HL-60 (cell line): ENCODE results near the gene MAPKAPK3.

Source experiments
- DNase-seq, 2 experiments: peaks; one replicate each; pipeline ENCODE4 v3.0.0-alpha.2; 2010 to 2020; ENCODE audit warnings: low read depth in 1 of 2, low spot score in 1 of 2
- H3K27ac ChIP-seq: fragments of 250-450 bp; sonication (Bioruptor Pico); replicated peaks from 2 replicates; pipeline ENCODE4 v1.5.1; 2020; ENCODE audit warnings: mild to moderate bottlenecking, moderate library complexity
- H3K27me3 ChIP-seq: fragments of 250-450 bp; sonication (Bioruptor Pico); 2 replicates; pipeline ENCODE4 v1.5.1; 2021; ENCODE audit warnings: mild to moderate bottlenecking, moderate library complexity; ENCODE audit not compliant: insufficient read depth, poor library complexity, severe bottlenecking
- H3K4me3 ChIP-seq: replicated peaks from 2 replicates; pipeline ENCODE4 v1.5.1; 2011; ENCODE audit warnings: mild to moderate bottlenecking, control low read depth, low read length; ENCODE audit not compliant: insufficient read depth
- CTCF ChIP-seq: IDR thresholded peaks from one replicate; pipeline ENCODE4 v1.5.1; 2011; ENCODE audit warnings: low read length, control low read depth, inconsistent platforms; ENCODE audit not compliant: insufficient read depth
- GABPA ChIP-seq: IDR thresholded peaks from 2 replicates; pipeline ENCODE4 v1.6.1; 2012; ENCODE audit warnings: low read depth
- POLR2AphosphoS5 ChIP-seq: IDR thresholded peaks from 2 replicates; pipeline ENCODE4 v1.6.1; 2012; ENCODE audit warnings: low read depth
- REST ChIP-seq: IDR thresholded peaks from 2 replicates; pipeline ENCODE4 v1.6.1; 2012; ENCODE audit warnings: low read depth; ENCODE audit not compliant: insufficient replicate concordance
- SPI1 ChIP-seq: IDR thresholded peaks from 2 replicates; pipeline ENCODE4 v1.6.1; 2012; ENCODE audit warnings: low read depth, mild to moderate bottlenecking, borderline replicate concordance

The MAPKAPK3 gene

DNA sequence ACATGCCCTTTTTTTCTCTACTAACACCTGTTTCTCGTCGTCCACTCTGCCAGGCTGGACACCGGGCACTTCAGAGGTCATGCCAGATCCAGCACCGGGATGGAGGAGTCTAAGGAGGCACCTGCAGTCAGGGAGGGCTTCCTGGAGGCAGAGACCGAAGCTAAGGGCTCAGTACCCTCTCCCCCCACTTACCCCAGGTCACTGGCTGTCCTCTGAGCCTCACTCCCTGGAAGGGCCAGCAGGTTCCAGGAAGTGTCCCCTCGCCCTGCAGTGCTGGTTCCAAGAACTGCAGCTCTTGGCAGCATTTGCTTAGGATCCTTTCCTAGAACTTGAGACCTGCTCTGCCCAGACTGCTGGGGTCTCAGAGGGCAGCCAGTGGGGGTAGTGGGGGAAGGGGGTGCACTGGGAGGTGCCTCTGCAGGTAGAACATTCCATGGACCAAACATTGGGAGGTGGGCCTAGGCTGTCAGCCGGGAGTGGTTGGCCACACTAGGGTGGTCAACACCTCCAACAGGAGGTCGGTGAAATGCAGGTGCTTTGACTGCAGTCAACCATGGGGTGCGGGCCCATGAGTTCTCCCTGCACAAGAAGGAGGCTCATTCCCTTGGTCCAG, 16.7 kb upstream of the MAPKAPK3 start:
- H3K27ac ChIP-seq, result peak overlapping the region; percentile 94
- no peak for DNase-seq
- TF ChIP-seq REST (no peak), POLR2AphosphoS5 (no peak), CTCF (no peak), SPI1 (no peak), GABPA (no peak)

DNA sequence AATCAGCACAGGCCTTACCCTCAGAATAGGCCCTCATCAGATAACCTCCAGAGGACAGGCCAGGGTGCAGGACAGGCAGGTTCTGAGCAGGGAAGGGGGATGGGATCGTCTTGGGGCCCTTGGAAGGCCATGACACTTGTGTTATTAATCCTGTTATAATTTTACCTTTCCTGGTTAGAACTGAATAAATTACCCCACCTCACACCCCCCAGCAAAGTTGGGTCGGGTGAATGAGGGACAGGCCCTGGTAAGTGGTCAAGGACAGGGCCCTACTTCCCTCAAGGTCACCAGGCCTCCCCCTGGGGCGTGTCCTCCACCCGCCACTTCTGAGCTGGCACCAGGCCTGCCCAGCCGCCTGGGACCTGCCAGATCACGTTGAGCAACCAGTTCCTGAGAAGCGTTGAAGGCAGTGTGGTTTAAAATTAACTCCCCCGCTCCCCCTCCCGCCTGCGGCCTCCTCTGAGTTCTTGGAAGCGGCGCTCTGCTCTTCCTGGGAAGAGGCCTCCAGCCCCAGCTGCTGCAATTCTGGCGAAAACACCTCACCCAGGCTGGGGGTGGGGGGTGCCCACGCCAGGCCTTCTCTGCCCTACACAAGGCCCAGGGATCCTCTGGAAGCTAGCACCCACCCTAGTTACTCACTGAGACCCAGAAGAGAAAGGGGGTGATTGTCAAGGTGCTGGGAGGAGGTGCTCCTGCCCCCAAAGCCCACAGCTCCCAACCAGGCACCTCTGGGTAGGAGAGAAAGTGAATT, 15.9 kb upstream of the MAPKAPK3 start:
- peak overlapping the region; percentile 94 for H3K27ac ChIP-seq
- TF ChIP-seq POLR2AphosphoS5 (peak; percentile 91), CTCF (no peak)
- peak; percentile 97 to 98 for DNase-seq
- H3K4me3 ChIP-seq, result no peak overlapping the region
- H3K27me3 ChIP-seq, result no peaks in the 10 kb centered on the region

More for the DNA sequence above, 16.7 kb upstream of the MAPKAPK3 start:
- Histone ChIP-seq H3K27me3 (no peaks in the 10 kb centered on the region), H3K4me3 (no peak overlapping the region)

DNA sequence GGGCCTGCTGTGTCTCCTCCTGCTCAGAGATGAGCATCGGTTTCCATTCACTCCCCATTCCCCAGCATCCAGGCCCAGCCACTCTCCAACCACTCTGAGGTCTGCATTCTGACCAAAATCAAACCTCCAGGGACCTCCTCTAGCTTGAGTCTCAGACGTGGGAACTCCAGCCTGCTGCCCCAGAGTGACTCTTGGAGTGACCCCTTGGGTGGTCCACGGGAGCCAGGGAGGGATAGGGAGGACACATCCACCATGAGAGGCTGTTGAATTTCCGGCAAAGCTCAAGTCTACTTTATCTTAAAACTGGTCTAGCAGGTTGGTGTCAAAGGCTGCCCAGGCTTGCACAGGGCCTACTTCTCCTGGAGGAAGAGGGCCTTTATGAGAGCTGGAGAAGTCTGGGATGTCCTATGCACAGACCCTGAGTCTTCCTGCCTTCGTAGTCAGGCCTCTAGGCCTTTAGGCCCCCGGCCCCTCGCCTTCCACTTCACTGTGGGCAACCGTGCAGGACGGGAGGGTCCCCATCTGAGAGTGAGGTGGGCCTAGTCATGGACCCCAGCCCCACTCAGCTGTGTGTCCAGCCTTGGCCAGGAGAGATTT, 14.3 kb upstream of the MAPKAPK3 start:
- H3K27me3 ChIP-seq, result no peaks in the 10 kb centered on the region
- no peak overlapping the region for H3K4me3 ChIP-seq
- H3K27ac ChIP-seq, result peak overlapping the region; percentile 94
- TF ChIP-seq SPI1 (no peak), CTCF (no peak), POLR2AphosphoS5 (no peak), GABPA (no peak), REST (no peak)
- DNase-seq, result no peak
